Left hindlimb (tissue), 1 donor: Measurements from ENCODE around the gene PRAMEF10.
"Not testable (repeated sequence)": the region's sequence is repeated elsewhere in the genome, so short reads cannot be mapped to it uniquely, and the experiment has no call there.

Experiments
- DNase-seq: peaks from one replicate; pipeline ENCODE4 v3.0.0-alpha.2; 2018

PRAMEF10 gene, protein sequence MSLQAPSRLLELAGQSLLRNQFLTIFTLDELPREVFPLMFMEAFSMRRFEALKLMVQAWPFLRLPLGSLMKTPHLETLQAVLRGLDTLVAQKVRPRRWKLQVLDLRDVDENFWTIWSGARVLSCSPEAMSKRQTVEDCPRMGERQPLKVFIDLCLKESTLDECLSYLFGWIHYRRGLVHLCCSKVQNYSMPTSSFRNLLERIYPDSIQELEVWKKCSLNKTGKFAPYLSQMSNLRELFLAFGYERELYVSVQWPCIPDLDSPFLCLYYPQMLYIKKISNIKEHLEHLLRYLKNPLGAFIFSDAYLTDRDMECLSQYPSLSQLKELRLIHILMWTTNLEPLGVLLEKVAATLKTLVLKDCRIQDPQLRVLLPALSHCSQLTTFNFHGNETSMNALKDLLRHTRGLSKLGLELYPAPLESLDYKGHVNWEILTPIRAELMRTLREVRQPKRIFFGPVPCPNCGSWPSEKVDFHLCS

DNA sequence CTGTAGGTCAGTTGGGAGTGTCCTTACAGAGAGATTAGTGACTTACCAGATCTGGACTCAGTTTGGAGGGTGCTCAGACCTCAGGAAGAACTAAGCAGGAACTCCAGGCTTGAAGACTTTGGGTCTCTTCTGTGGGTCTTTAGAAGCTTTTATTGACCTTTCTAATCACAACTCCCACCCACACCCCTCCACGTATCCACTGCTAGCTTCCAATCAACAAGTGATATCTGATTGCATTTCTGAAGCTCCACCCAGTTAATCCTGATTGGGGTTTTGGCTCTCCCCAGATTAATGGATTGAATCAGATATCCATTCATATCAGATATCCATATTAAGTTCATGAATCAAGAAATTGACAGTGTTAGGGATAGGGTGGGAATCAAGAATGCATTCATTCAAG is at the start of gene PRAMEF10:
TSS of gene PRAMEF10 (minus strand) at position 101 of the 400 bp plus-strand sequence. CDS start 2,423 bp downstream, outside the sequence.
- not testable (repeated sequence) for DNase-seq

DNA sequence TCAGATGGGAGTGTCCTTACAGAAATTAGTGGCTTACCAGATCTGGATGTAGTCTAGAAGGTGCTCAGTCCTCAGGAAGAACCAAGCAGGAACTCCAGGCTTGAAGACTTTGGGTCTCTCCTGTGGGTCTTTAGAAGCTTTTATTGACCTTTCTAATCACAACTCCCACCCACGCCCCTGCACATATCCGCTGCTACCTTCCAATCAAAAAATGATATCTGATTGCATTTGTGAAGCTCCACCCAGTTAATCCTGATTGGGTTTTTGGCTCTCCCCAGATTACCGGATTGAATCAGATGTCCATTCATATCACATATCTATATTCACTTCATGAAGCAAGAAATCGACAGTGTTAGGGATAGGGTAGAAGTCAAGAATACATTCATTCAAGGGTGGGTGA is 49.4 kb upstream of the PRAMEF10 start, which contains the start of gene PRAMEF6:
TSS of gene PRAMEF6 (minus strand) at position 101 of the 400 bp plus-strand sequence. CDS start 5,062 bp downstream, outside the sequence.
- DNase-seq: not testable (repeated sequence)

DNA sequence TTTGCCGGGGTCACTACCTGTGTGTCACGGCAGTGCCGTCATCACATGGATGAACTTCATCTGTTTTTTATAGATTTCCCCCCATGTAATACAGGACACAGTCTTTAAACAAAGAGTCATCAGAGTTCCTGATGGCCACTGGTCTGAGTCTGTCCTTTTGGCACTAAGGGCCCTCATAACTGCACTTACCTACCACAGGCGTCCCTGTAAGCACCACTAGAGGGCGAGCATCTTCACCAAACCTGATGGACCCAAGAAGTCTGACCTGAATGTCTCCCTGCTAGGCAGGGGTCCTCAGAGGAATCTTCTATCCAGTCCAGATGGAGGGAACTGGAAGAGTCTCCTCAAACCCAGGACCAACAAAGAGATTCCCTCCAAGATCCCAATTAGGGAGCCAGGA is 26.3 kb upstream of the PRAMEF10 start:
- not testable (repeated sequence) for DNase-seq

DNA sequence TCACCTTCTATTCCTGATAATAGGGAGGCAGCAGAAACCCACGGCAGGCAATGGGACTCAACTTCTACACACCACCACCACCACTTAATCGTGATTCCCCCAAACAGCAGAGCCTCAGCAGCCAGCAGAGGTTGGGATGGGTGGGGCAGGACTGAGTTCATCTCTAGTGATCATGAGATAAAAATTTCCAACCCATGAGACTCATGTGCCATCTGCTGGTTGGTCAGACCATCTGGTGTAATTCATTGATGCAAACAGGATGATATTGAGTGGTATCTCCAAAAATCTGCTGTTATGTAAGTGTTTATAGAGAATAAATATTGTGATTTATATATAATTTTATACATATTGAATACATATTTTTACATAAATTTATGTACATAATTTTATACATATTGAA is 23.7 kb upstream of the PRAMEF10 start:
- not testable (repeated sequence) for DNase-seq

DNA sequence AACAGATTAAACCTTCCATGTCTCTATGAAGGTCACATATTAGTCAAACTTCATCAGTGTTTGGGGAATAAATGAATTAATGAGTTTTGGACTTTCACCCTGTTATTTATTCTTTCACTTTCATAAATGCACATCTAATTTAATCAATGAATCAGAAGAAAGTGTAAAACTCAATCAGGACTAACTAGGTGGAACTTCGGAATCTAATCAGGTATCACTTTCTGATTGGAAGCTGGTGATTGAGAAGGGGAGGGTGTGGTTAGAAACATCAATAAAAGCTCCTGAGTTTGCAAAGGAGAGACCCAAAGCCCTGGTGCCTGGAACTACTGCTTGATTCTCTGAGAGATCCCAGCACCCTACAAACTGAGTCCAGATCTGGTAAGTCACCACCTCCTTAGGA is 18.2 kb upstream of the PRAMEF10 start, which contains the start of gene PRAMEF7:
TSS of gene PRAMEF7 (plus strand) at position 301 of the 400 bp plus-strand sequence. CDS start 1,083 bp downstream, outside the sequence.
- not testable (repeated sequence) for DNase-seq

DNA sequence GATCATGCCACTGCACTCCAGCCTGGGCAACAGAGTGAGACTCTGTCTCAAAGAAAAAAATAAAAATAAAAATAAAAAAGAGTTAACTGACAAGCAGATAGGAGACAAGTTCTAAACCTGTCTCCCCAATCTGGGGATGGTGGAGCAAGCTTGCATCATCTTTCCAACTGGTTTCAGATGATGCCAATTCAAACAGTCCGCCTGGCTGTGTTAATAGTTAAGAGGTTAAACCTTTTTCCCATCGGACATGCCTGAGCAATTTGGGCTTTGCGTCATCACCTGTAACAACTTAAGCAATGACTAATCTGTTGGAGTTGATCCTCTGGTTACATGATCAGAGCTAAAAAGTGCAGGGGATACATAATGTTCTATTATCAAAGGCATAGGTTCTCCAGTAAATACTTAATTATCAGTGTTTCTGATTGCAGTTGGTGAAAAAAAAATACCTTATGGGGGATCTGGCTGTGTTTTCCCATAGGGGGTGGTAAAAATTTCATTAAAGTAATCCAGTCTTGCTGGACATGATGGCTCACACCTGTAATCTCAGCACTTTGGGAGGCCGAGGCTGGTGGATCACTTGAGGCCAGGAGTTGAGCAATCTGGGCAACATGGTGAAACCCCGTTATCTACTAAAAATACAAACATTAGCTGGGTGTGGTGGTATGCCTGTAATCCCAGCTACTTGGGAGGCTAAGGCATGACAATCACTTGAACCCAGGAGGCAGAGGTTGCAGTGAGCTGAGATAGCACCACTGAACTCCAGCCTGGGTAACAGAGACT is 5.9 kb upstream of the PRAMEF10 start:
- not testable (repeated sequence) for DNase-seq

DNA sequence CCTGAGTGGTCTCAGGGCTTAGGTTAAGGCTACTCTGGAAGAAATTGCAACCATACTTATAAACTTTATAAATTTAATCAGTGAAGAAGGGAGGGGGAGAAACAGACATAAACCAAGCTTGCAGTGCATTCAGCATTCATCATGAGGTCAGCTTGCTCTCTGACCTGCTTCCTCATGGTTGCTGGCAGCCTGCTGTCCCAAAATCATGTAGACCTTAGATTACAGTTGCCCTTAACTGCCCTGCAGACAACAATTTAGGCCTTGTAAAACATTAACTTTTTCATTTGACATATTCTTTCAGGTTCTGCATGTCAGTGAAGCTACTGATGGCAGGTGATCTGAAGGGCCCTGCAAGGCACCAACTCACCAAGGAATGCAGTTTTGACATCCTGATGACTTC is 1.1 kb upstream of the PRAMEF10 start:
- DNase-seq: not testable (repeated sequence)

DNA sequence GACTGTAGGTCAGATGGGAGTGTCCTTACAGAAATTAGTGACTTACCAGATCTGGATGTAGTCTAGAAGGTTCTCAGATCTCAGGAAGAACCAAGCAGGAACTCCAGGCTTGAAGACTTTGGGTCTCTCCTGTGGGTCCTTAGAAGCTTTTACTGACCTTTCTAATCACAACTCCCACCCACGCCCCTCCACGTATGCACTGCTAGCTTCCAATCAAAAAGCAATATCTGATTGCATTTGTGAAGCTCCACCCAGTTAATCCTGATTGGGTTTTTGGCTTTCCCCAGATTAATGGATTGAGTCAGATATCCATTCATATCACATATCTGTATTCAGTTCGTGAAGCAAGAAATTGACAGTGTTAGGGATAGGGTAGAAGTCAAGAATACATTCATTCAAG is 12.0 kb downstream of the PRAMEF10 start, which contains the start of gene PRAMEF4:
TSS of gene PRAMEF4 (minus strand) at position 101 of the 400 bp plus-strand sequence. CDS start 2,807 bp downstream, outside the sequence.
- not testable (repeated sequence) for DNase-seq

DNA sequence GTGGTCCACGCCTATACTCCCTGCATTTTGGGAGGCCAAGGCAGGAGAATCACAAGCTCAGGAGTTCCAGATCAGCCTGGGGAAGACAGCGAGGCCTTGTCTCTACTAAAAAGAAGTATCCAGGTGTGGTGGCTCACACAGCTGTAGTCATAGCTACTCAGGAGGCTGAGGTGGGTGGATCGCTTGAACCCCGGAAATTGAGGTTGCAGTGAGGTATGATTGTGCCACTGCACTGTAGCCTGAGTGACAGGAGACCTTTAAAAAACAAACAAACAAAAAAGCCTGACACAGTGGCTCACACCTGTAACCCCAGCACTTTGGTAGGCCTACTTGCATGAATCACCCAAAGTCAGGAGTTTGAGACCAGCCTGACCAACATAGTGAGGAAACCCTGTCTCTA is 19.6 kb downstream of the PRAMEF10 start:
- not testable (repeated sequence) for DNase-seq

DNA sequence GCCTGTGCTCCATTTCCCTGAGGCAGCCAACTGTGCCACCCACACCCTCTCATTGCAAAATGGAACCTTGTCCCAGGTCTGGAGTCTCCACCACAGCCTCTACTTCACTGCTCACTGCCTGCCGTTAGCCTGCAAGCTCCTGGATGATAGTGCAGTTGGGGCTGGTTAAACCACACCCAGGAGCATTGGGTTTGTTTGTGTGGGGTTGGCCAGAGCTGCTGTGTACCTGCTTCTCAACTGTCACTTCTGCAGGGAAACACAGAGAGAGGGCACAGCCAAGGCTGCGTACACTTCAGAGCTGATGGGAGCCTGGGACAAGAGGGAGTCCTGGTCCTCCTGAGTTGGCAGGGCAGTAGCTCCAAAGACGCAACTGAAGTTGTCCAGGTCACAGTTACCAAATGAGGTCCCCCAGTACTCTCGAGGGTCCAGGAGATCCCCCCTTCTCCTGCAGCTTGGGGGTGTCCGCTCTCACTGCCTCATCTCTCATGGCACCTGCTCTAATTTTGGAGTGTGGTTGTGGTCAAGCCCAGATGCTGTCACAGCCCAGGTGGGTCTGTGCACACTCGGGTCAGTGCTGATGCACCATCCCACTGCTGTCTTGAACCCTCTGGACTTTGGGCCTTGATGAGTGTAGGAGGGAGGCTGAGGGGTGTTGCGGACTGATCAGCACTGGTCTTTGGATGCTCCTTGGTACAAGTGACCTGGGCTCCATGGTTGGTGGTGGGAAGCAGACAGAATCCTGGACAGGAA is 34.8 kb downstream of the PRAMEF10 start:
- not testable (repeated sequence) for DNase-seq

DNA sequence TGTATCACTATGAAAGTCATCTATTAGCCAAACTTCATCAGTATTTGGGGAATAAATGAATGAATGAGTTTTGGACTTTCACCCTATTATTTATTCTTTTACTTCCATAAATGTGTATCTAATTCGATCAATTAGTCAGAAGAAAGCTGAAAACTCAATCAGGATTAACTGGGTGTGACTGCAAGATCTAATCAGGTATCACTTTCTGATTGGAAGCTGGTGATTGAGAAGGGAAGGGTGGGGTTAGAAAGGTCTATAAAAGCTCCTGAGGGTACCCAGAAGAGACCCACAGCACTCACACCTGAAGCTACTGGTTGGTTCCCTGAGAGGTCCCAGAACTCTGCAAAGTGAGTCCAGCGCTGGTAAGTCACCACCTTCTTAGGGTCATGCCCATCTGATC is 41.3 kb downstream of the PRAMEF10 start, which contains the start of gene PRAMEF2:
TSS of gene PRAMEF2 (plus strand) at position 301 of the 400 bp plus-strand sequence. CDS start 1,924 bp downstream, outside the sequence.
- not testable (repeated sequence) for DNase-seq

DNA sequence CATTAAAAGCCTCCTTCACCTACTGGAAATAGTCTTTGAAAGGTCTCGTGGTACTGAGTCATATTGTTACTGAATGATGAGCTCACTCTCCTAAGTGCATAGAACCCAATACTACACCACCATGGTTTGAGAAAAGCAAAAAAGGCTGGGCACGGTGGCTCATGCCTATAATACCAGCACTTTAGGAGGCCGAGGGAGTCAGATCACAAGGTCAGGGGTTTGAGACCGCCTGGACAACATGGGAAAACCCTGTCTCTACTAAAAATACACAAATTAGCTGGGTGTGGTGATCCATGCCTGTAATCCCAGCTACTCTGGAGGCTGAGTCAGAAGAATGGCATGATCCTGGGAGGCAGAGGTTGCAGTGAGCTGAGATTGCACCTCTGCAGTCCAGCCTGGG is 46.3 kb downstream of the PRAMEF10 start:
- no peak for DNase-seq

DNA sequence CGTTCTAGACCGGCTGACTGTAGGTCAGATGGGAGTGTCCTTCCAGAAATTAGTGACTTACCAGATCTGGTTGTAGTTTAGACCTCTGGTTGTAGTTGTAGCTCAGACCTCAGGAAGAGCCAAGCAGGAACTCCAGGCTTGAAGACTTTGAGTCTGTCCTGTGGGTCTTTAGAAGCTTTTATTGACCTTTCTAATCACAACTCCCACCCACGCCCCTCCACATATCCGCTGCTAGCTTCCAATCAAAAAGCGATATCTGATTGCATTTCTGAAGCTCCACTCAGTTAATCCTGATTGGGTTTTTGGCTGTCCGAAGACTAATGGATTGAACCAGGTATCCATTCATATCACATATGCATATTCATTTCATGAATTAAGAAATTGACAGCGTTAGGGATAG is 49.5 kb downstream of the PRAMEF10 start, which contains the start of gene HNRNPCL1:
TSS of gene HNRNPCL1 (minus strand) at position 101 of the 400 bp plus-strand sequence. CDS start 431 bp downstream, outside the sequence.
- not testable (repeated sequence) for DNase-seq
